ENCODE data around the gene MRPL20.

GRCh38 chr1:1376551-1377226, 30.4 kb downstream of the MRPL20 start:
- TF ChIP-seq YY1 (IDR thresholded peaks at IDR 0.05; ENCODE audit: insufficient read depth, insufficient read length) (no peak), ZNF274 (IDR thresholded peaks at IDR 0.05; ENCODE audit: low read depth, low read length) (no peak), SUZ12 (IDR thresholded peaks at IDR 0.05; ENCODE audit: extremely low read depth, insufficient read depth, insufficient read length) (no peak)
